Subcutaneous abdominal adipose tissue (tissue), 5 donors: ENCODE results near the gene CDC5L.

Experiments
- H3K27ac ChIP-seq: one replicate; pipeline ENCODE4 v1.7.0; 2013; ENCODE audit warnings: low read depth, mild to moderate bottlenecking, inconsistent platforms, low read length, moderate library complexity
- H3K27me3 ChIP-seq, 5 donors: one replicate each; pipeline ENCODE4 v1.7.0; 2013; ENCODE audit warnings: low read length in 5 of 5, inconsistent platforms in 1 of 5; ENCODE audit not compliant: control insufficient read depth in 5 of 5, insufficient read depth in 4 of 5
- H3K36me3 ChIP-seq, 5 donors: one replicate each; pipeline ENCODE4 v1.7.0; 2013; ENCODE audit warnings: low read length in 5 of 5; ENCODE audit not compliant: control insufficient read depth in 5 of 5, insufficient read depth in 5 of 5
- H3K4me1 ChIP-seq, 5 donors: one replicate each; pipeline ENCODE4 v1.7.0; 2013; ENCODE audit warnings: low read length in 5 of 5, mild to moderate bottlenecking in 3 of 5, moderate library complexity in 1 of 5; ENCODE audit not compliant: control insufficient read depth in 5 of 5, insufficient read depth in 5 of 5
- H3K4me3 ChIP-seq, 5 donors: one replicate each; pipeline ENCODE4 v1.7.0; 2013; ENCODE audit warnings: low read length in 5 of 5, low read depth in 1 of 5
- H3K9ac ChIP-seq, 5 donors: one replicate each; pipeline ENCODE4 v1.7.0; 2013; ENCODE audit warnings: low read length in 5 of 5, mild to moderate bottlenecking in 4 of 5, moderate library complexity in 3 of 5
- H3K9me3 ChIP-seq, 5 donors: one replicate each; pipeline ENCODE4 v1.7.0; 2013; ENCODE audit warnings: low read length in 5 of 5; ENCODE audit not compliant: control insufficient read depth in 5 of 5
- donor health status: healthy.
- donor health status: healthy.
- donor health status: healthy.
- donor health status: healthy.
- donor health status: healthy.

CDC5L gene

GRCh38 chr6:44476849-44477248 lies 89.3 kb downstream of the CDC5L start:
- H3K9ac ChIP-seq, result no peak overlapping the region
- H3K9me3 ChIP-seq, result no peaks in the 10 kb centered on the region
- no peaks in the 10 kb centered on the region for H3K36me3 ChIP-seq
- no peak overlapping the region for H3K4me3 ChIP-seq
- no peak overlapping the region for H3K27ac ChIP-seq
- peaks cover 0 to 22% (median 16%) of the 10 kb centered on the region in 5 donors for H3K4me1 ChIP-seq
- peaks cover 0 to 10% (median 0%) of the 10 kb centered on the region in 5 donors for H3K27me3 ChIP-seq

DNA sequence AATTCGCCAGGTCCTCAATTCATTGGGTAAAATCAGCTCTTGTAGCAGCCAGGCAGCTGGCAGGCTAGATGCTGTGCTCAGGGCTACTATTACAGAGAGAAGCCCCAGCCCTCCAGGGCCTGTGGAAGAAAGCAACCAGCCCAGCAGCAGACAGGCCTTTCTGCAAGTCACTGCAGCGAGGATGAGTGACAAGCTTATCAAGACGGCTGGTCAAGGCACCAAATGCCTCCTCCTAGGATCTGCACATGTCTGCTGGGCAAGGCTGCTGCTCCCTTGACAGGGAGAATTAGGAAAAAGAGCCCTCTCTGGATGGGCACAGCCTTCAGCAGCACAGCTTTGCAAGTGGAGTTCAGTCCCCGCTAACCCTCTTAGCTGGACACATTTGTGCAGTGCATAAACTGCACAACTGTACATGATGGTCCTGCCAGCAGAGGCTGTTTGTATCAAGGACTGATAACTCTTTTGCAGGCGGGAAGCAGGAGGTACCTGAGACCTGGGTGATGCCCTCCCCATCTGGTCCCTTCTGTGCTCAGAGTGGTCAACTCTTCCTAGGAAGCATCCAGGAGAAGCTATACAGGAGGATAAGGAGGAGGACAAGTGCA lies 89.9 kb downstream of the CDC5L start:
- H3K4me1 ChIP-seq, result peaks cover 0 to 20% (median 16%) of the 10 kb centered on the region in 5 donors
- no peak overlapping the region for H3K9ac ChIP-seq
- peaks cover 0 to 12% (median 0%) of the 10 kb centered on the region in 5 donors for H3K27me3 ChIP-seq
- H3K9me3 ChIP-seq, result no peaks in the 10 kb centered on the region
- H3K36me3 ChIP-seq, result no peaks in the 10 kb centered on the region
- no peak overlapping the region for H3K4me3 ChIP-seq
- no peak overlapping the region for H3K27ac ChIP-seq

- H3K27ac ChIP-seq, result no peak overlapping the region
- no peaks in the 10 kb centered on the region for H3K36me3 ChIP-seq
- no peak overlapping the region for H3K9ac ChIP-seq
- H3K4me1 ChIP-seq, result peaks cover 0 to 20% (median 15%) of the 10 kb centered on the region in 5 donors
- no peaks in the 10 kb centered on the region for H3K9me3 ChIP-seq
- peaks cover 0 to 18% (median 5%) of the 10 kb centered on the region in 5 donors for H3K27me3 ChIP-seq
- H3K4me3 ChIP-seq, result no peak overlapping the region
These were observed 90.7 kb downstream of the CDC5L start for GRCh38 chr6:44478158-44478557.

DNA sequence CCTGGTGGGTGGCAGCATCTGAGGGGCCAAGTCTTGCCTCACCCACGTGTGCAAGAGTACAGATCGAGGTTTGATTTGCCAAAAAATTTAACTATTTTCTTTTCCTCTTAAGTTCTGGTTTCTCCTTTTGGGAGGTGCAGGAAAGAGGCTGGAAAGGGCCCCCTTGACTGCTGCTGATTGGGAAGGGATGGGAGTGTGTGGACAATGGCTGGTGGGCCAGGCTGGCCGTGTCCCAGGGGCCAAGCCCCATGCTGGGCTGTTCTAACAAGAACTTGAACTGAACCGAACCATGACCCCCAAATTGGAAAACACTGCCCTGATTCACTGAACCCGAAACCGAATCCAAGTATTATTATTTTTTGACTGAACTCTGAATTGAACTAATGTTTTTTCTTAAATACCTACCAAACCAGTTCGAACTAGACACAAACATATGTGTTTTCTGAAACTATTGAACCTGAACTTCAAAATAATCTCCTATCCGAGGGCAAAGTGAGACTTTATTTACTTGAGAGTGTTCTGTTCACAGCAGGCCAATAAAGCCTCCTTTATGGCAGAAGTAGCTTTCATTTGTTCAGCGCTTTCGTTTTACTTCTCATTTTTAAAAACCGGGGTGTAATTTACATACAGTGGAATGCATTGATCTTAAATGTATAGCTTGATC lies 91.2 kb downstream of the CDC5L start:
- Histone ChIP-seq H3K36me3 (no peaks in the 10 kb centered on the region), H3K9ac (no peak overlapping the region), H3K9me3 (no peaks in the 10 kb centered on the region), H3K27me3 (peaks cover 0 to 18% (median 5%) of the 10 kb centered on the region in 5 donors), H3K27ac (no peak overlapping the region), H3K4me1 (peaks cover 0 to 20% (median 15%) of the 10 kb centered on the region in 5 donors), H3K4me3 (no peak overlapping the region)

DNA sequence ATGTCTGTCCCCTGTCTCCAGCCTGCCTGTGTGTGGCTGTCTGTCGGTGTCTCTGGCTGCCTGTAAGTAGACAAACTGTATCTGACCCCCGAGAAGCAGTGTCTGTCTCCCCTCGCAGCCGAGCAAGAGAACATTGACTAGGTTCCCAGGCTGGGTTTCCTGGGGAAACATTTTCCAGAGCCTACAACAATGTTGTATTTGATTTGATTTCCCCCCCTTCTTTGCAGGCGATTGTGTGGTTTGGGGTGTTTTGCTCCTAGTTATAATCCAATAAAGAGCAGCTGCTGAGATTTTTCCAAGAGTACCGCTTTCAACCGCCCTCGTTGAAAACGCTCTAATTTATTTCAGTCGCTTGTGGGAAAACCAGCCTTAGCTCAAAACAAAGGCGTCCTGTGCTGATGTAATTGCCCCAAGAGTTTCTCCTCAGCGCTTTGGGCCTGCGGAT lies 92.6 kb downstream of the CDC5L start:
- H3K4me1 ChIP-seq, result peaks cover 0 to 20% (median 15%) of the 10 kb centered on the region in 5 donors
- no peak overlapping the region for H3K4me3 ChIP-seq
- H3K9me3 ChIP-seq, result no peaks in the 10 kb centered on the region
- H3K27ac ChIP-seq, result no peak overlapping the region
- peaks cover 0 to 19% (median 5%) of the 10 kb centered on the region in 5 donors for H3K27me3 ChIP-seq
- no peak overlapping the region for H3K9ac ChIP-seq
- H3K36me3 ChIP-seq, result no peaks in the 10 kb centered on the region

DNA sequence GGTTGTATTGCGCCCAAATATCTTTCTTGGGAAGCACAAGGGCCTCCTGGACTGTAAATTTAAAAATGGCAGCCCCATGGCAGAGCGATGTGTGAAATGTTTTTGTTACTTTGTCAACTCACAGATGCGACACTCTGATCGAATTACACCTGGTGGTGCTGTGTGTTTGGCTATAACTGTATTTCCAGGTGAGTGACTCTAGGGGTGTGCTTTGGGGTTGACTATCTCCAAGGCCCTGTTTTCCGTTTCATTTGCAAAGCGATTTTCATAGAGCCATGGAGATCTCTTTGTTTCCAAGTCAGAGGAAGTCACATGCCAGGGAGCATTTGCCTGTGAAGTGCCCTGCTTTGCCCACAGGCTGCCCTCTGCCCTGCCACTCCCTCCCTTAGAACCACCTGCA lies 93.5 kb downstream of the CDC5L start:
- no peaks in the 10 kb centered on the region for H3K36me3 ChIP-seq
- no peak overlapping the region for H3K9ac ChIP-seq
- H3K27ac ChIP-seq, result no peak overlapping the region
- H3K4me3 ChIP-seq, result no peak overlapping the region
- no peaks in the 10 kb centered on the region for H3K9me3 ChIP-seq
- peaks cover 0 to 13% (median 8%) of the 10 kb centered on the region in 5 donors for H3K4me1 ChIP-seq
- peaks cover 0 to 16% (median 6%) of the 10 kb centered on the region in 5 donors for H3K27me3 ChIP-seq

DNA sequence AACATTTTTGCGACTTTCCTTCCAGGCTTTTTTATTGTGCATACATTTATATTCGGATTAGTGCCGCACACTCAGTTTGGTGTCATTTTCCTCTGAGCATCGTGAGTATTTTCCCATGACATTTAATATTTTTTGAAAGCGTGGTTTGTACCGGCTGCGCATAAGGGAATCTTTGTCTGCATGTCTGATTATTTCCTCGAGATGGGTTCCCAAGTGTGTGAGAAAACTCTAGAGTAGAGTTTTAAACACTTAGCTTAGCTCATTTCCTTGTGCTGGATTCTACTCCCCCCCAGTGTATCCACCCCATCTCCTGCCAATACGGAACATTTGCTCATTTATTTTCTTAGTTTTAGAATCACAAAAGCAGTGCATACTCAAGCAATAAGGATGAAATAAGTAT lies 94.3 kb downstream of the CDC5L start:
- no peak overlapping the region for H3K4me3 ChIP-seq
- H3K9me3 ChIP-seq, result no peaks in the 10 kb centered on the region
- no peaks in the 10 kb centered on the region for H3K36me3 ChIP-seq
- H3K9ac ChIP-seq, result no peak overlapping the region
- peaks cover 0 to 13% (median 6%) of the 10 kb centered on the region in 5 donors for H3K4me1 ChIP-seq
- H3K27me3 ChIP-seq, result peaks cover 0 to 19% (median 7%) of the 10 kb centered on the region in 5 donors
- H3K27ac ChIP-seq, result no peak overlapping the region

DNA sequence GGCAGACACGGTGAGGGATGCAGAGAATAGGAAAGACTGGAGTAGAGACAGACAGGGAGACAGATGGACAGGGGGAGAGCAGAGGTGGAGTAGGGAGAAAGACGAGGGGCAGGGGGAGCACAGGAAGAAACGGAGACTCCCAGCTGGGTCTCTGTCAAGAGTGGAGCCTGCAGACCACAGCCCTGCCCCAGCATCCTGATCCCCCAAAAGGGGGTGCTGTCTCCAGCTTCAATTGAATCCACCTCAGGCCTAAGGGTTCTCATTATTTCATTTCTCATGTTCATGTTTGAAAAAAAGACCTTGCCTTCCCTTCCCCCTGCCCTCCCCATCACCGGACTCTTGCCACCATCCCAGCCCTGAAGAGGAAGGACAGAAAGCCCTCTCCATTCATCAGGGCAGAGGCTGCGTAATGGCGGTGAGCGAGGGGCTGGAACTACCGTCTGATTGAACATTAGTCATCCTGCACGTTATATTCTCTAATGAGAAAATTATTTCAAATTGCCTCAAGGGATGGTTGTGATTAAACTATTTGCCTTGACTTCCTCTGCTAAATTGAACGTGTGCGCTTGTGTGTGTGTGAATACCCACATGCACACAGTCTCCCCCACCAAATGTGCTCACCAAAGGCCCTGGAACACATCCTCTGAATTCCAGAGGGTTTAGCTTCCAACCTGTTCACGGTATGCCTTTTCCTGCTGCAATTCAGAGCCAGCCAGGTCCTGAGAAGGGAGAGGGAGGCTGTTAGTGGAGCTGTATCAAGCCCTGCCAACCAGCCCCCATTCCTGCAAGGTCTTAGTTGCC lies 98.3 kb downstream of the CDC5L start:
- no peaks in the 10 kb centered on the region for H3K9me3 ChIP-seq
- peaks cover 0 to 9% (median 5%) of the 10 kb centered on the region in 5 donors for H3K4me1 ChIP-seq
- H3K9ac ChIP-seq, result no peak overlapping the region
- no peaks in the 10 kb centered on the region for H3K36me3 ChIP-seq
- H3K27me3 ChIP-seq, result peaks cover 0 to 26% (median 10%) of the 10 kb centered on the region in 5 donors
- H3K27ac ChIP-seq, result no peak overlapping the region
- no peak overlapping the region for H3K4me3 ChIP-seq

DNA sequence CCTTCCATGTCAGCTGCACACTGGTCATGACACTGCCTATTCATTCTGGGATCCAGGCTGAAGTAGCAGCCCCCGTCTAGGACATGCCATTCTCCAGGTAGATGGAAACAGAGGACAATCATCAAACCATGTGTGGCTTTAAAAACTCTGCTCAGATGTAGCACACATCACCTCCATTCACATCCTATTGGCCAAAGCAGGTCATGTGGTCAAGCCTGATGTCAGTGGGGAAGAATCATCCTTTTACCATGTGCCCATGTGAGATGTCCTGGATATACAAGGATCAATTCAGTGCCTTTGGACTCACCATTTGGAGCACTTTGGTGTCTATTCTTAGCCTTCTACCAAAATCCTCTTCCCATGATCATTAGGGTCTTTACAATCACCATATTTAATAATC lies 99.5 kb downstream of the CDC5L start:
- H3K27ac ChIP-seq, result no peak overlapping the region
- H3K9me3 ChIP-seq, result no peaks in the 10 kb centered on the region
- peaks cover 0 to 9% (median 5%) of the 10 kb centered on the region in 5 donors for H3K4me1 ChIP-seq
- H3K27me3 ChIP-seq, result peaks cover 0 to 20% (median 10%) of the 10 kb centered on the region in 5 donors
- no peak overlapping the region for H3K9ac ChIP-seq
- no peak overlapping the region for H3K4me3 ChIP-seq
- no peaks in the 10 kb centered on the region for H3K36me3 ChIP-seq

DNA sequence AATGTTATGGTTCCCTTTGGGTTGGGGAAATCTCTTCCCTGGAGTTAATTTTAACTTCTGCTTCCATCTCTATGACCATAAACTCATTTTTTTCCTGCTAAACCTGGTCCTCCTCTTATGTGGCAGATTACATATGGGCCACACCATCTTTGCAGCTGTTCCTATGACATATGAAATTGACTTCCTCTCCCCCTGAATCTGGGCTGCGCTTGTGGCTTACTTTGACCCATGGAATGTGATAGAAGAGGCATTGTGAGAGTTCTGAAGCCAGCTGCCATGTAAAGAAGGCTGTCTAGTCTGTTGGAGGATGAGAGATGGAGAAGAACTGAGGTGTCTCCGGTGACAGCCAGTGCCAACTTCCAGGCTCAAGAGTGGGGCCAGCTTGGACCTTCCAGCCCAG lies 100.1 kb downstream of the CDC5L start:
- Histone ChIP-seq H3K9ac (no peak overlapping the region), H3K9me3 (no peaks in the 10 kb centered on the region), H3K27ac (no peak overlapping the region), H3K27me3 (peaks cover 0 to 20% (median 10%) of the 10 kb centered on the region in 5 donors), H3K4me1 (peaks cover 0 to 9% (median 5%) of the 10 kb centered on the region in 5 donors), H3K36me3 (no peaks in the 10 kb centered on the region), H3K4me3 (no peak overlapping the region)
